Activated naive CD4-positive, alpha-beta T cell treated with anti-CD3 and anti-CD28 coated beads, Interleukin-2, amount 50 U/mL, for 24 hours (primary cell): Measurements from ENCODE around the gene VNN1.
"Not testable (repeated sequence)": the region's sequence is repeated elsewhere in the genome, so short reads cannot be mapped to it uniquely, and the experiment has no call there.

Experiments
- H3K27ac Mint-ChIP-seq: one replicate; pipeline ENCODE4 v1.8.0; 2021; ENCODE audit warnings: mild to moderate bottlenecking, mixed read lengths
- H3K27me3 Mint-ChIP-seq: one replicate; pipeline ENCODE4 v1.8.0; 2021; ENCODE audit warnings: mixed read lengths
- H3K36me3 Mint-ChIP-seq: one replicate; pipeline ENCODE4 v1.8.0; 2021; ENCODE audit warnings: mixed read lengths
- H3K4me1 Mint-ChIP-seq: one replicate; pipeline ENCODE4 v1.8.0; 2021; ENCODE audit warnings: mixed read lengths
- H3K4me3 Mint-ChIP-seq: one replicate; pipeline ENCODE4 v1.8.0; 2021; ENCODE audit warnings: mild to moderate bottlenecking, mixed read lengths
- H3K9me3 Mint-ChIP-seq: one replicate; pipeline ENCODE4 v1.8.0; 2021; ENCODE audit warnings: mixed read lengths

VNN1 gene

GRCh38 chr6:132703936-132704335, 9.9 kb downstream of the VNN1 start:
- Mint-ChIP-seq H3K27ac (no peak overlapping the region), H3K4me1 (no peaks in the 10 kb centered on the region), H3K9me3 (peaks cover 27% of the 10 kb centered on the region), H3K27me3 (peaks cover 26% of the 10 kb centered on the region), H3K4me3 (no peak overlapping the region), H3K36me3 (peaks cover 3% of the 10 kb centered on the region)

- H3K4me3 Mint-ChIP-seq = no peak overlapping the region
- H3K4me1 Mint-ChIP-seq = no peaks in the 10 kb centered on the region
- peaks cover 14% of the 10 kb centered on the region for H3K9me3 Mint-ChIP-seq
- peaks cover 11% of the 10 kb centered on the region for H3K27me3 Mint-ChIP-seq
- peaks cover 4% of the 10 kb centered on the region for H3K36me3 Mint-ChIP-seq
- H3K27ac Mint-ChIP-seq = no peak overlapping the region
Observed at GRCh38 chr6:132698608-132699007, 15.2 kb downstream of the VNN1 start.

- Mint-ChIP-seq H3K27ac (no peak overlapping the region), H3K27me3 (peaks cover 8% of the 10 kb centered on the region)
Observed at GRCh38 chr6:132695773-132696172, 18.1 kb downstream of the VNN1 start.

GRCh38 chr6:132693478-132693877, 20.4 kb downstream of the VNN1 start:
- Mint-ChIP-seq H3K36me3 (peaks cover 3% of the 10 kb centered on the region), H3K9me3 (peaks cover 9% of the 10 kb centered on the region), H3K4me3 (no peak overlapping the region), H3K27me3 (peaks cover 22% of the 10 kb centered on the region), H3K27ac (no peak overlapping the region), H3K4me1 (no peaks in the 10 kb centered on the region)

More at GRCh38 chr6:132695773-132696172, 18.1 kb downstream of the VNN1 start:
- H3K9me3 Mint-ChIP-seq = peaks cover 9% of the 10 kb centered on the region
- H3K4me3 Mint-ChIP-seq = no peak overlapping the region
- no peaks in the 10 kb centered on the region for H3K4me1 Mint-ChIP-seq
- peaks cover 3% of the 10 kb centered on the region for H3K36me3 Mint-ChIP-seq

- H3K27ac Mint-ChIP-seq = no peak overlapping the region
- no peak overlapping the region for H3K4me3 Mint-ChIP-seq
- H3K27me3 Mint-ChIP-seq = peaks cover 30% of the 10 kb centered on the region
- no peaks in the 10 kb centered on the region for H3K4me1 Mint-ChIP-seq
- peaks cover under 1% of the 10 kb centered on the region for H3K36me3 Mint-ChIP-seq
- peaks cover under 1% of the 10 kb centered on the region for H3K9me3 Mint-ChIP-seq
Observed at GRCh38 chr6:132690678-132691077, 23.2 kb downstream of the VNN1 start.

- H3K9me3 Mint-ChIP-seq = no peaks in the 10 kb centered on the region
- H3K4me1 Mint-ChIP-seq = no peaks in the 10 kb centered on the region
- no peak overlapping the region for H3K27ac Mint-ChIP-seq
- H3K27me3 Mint-ChIP-seq = peaks cover 26% of the 10 kb centered on the region
- no peaks in the 10 kb centered on the region for H3K36me3 Mint-ChIP-seq
- H3K4me3 Mint-ChIP-seq = no peak overlapping the region
Observed at GRCh38 chr6:132687306-132687705, 26.5 kb downstream of the VNN1 start.

GRCh38 chr6:132686531-132686930, 27.3 kb downstream of the VNN1 start:
- no peak overlapping the region for H3K27ac Mint-ChIP-seq
- H3K4me1 Mint-ChIP-seq = no peaks in the 10 kb centered on the region
- H3K36me3 Mint-ChIP-seq = no peaks in the 10 kb centered on the region
- no peak overlapping the region for H3K4me3 Mint-ChIP-seq
- peaks cover 25% of the 10 kb centered on the region for H3K27me3 Mint-ChIP-seq
- no peaks in the 10 kb centered on the region for H3K9me3 Mint-ChIP-seq

- Mint-ChIP-seq H3K4me3 (no peak overlapping the region), H3K27ac (no peak overlapping the region), H3K27me3 (peaks cover 16% of the 10 kb centered on the region), H3K9me3 (no peaks in the 10 kb centered on the region), H3K36me3 (no peaks in the 10 kb centered on the region), H3K4me1 (no peaks in the 10 kb centered on the region)
Observed at GRCh38 chr6:132685009-132685408, 28.8 kb downstream of the VNN1 start.

- Mint-ChIP-seq H3K4me3 (no peak overlapping the region), H3K27me3 (peaks cover 10% of the 10 kb centered on the region), H3K36me3 (no peaks in the 10 kb centered on the region)
Observed at GRCh38 chr6:132684272-132684671, 29.6 kb downstream of the VNN1 start.

GRCh38 chr6:132683543-132683942, 30.3 kb downstream of the VNN1 start:
- H3K27ac Mint-ChIP-seq = no peak overlapping the region
- H3K4me1 Mint-ChIP-seq = no peaks in the 10 kb centered on the region
- no peaks in the 10 kb centered on the region for H3K36me3 Mint-ChIP-seq
- H3K4me3 Mint-ChIP-seq = no peak overlapping the region
- H3K9me3 Mint-ChIP-seq = no peaks in the 10 kb centered on the region
- H3K27me3 Mint-ChIP-seq = peaks cover 10% of the 10 kb centered on the region

More at GRCh38 chr6:132684272-132684671, 29.6 kb downstream of the VNN1 start:
- no peaks in the 10 kb centered on the region for H3K9me3 Mint-ChIP-seq
- H3K27ac Mint-ChIP-seq = no peak overlapping the region
- H3K4me1 Mint-ChIP-seq = no peaks in the 10 kb centered on the region

GRCh38 chr6:132679094-132679493, 34.8 kb downstream of the VNN1 start:
- not testable (repeated sequence) for H3K4me1 Mint-ChIP-seq, H3K4me3 Mint-ChIP-seq, H3K9me3 Mint-ChIP-seq, H3K27ac Mint-ChIP-seq, H3K36me3 Mint-ChIP-seq, H3K27me3 Mint-ChIP-seq

GRCh38 chr6:132675749-132676148, 38.1 kb downstream of the VNN1 start:
- Mint-ChIP-seq H3K9me3 (no peaks in the 10 kb centered on the region), H3K27me3 (peaks cover 2% of the 10 kb centered on the region), H3K4me1 (no peaks in the 10 kb centered on the region), H3K27ac (no peak overlapping the region), H3K36me3 (no peaks in the 10 kb centered on the region), H3K4me3 (no peak overlapping the region)

GRCh38 chr6:132675002-132675401, 38.9 kb downstream of the VNN1 start:
- no peak overlapping the region for H3K27ac Mint-ChIP-seq
- H3K27me3 Mint-ChIP-seq = peaks cover 2% of the 10 kb centered on the region
- H3K4me1 Mint-ChIP-seq = no peaks in the 10 kb centered on the region
- no peaks in the 10 kb centered on the region for H3K36me3 Mint-ChIP-seq
- H3K4me3 Mint-ChIP-seq = no peak overlapping the region
- H3K9me3 Mint-ChIP-seq = no peaks in the 10 kb centered on the region

- H3K4me3 Mint-ChIP-seq = no peak overlapping the region
- no peaks in the 10 kb centered on the region for H3K9me3 Mint-ChIP-seq
- H3K4me1 Mint-ChIP-seq = peaks cover 4% of the 10 kb centered on the region
- H3K27ac Mint-ChIP-seq = no peak overlapping the region
- peaks cover 7% of the 10 kb centered on the region for H3K27me3 Mint-ChIP-seq
- no peaks in the 10 kb centered on the region for H3K36me3 Mint-ChIP-seq
Observed at GRCh38 chr6:132673376-132674094, 40.3 kb downstream of the VNN1 start.

GRCh38 chr6:132671295-132671694, 42.6 kb downstream of the VNN1 start:
- Mint-ChIP-seq H3K4me1 (peaks cover 4% of the 10 kb centered on the region), H3K4me3 (no peak overlapping the region), H3K27ac (no peak overlapping the region), H3K27me3 (peaks cover 5% of the 10 kb centered on the region), H3K9me3 (no peaks in the 10 kb centered on the region), H3K36me3 (no peaks in the 10 kb centered on the region)

GRCh38 chr6:132669690-132670291, 44.1 kb downstream of the VNN1 start:
- no peak overlapping the region for H3K4me3 Mint-ChIP-seq
- H3K27me3 Mint-ChIP-seq = peaks cover 5% of the 10 kb centered on the region
- H3K4me1 Mint-ChIP-seq = peaks cover 4% of the 10 kb centered on the region
- H3K36me3 Mint-ChIP-seq = no peaks in the 10 kb centered on the region
- H3K9me3 Mint-ChIP-seq = no peaks in the 10 kb centered on the region
- no peak overlapping the region for H3K27ac Mint-ChIP-seq
